H1 (cell line): ENCODE measurements around the gene CENPB. TPM values are rescaled to one million over a fixed set of nuclear protein-coding genes. Genes with fewer than 3 reads are reported as not detected.

Experiments used
- CEBPB ChIP-seq: IDR thresholded peaks from 2 replicates; pipeline ENCODE4 v1.6.1; 2012; ENCODE audit warnings: low read depth, low read length
- HDAC2 ChIP-seq, 2 experiments: fragments of 300-600 bp in 1 of 2; sonication (generic) in 1 of 2; IDR thresholded peaks; 2 replicates each; pipeline ENCODE4 v1.6.1; 2011 to 2012; ENCODE audit warnings: low read depth in 2 of 2, low read length in 2 of 2, mild to moderate bottlenecking in 2 of 2, moderate library complexity in 2 of 2, borderline replicate concordance in 1 of 2, inconsistent platforms in 1 of 2
- RNF2 ChIP-seq: fragments of 200-900, 300-1000 bp; sonication (generic); IDR thresholded peaks from 2 replicates; pipeline ENCODE4 v1.7.1; 2016; ENCODE audit warnings: borderline replicate concordance, low read depth, mild to moderate bottlenecking, antibody characterized with exemption, low read length; ENCODE audit not compliant: poor library complexity, severe bottlenecking; ENCODE audit errors: missing control alignments
- polyA plus RNA-seq, 7 experiments: library from polyadenylated mRNA; depleted of rRNA in 3 of 7; stranded (reverse) in 5 of 7; unstranded in 2 of 7; fragments of >200 nt in 5 of 7; fragments of 200-250 nt in 2 of 7; gene quantifications; 1 replicate in 5 of 7; 2 replicates in 1 of 7; 4 replicates in 1 of 7; pipeline versions ENCODE4 v1.2.1 to v1.2.3, GENCODE V29; 2011 to 2013; ENCODE audit warnings: missing spikeins in 2 of 7, mixed read lengths in 2 of 7
- total RNA-seq: library from RNA; stranded (reverse); fragmentation: NEBNext Ultra II Directional; extraction: Animal tissue kit (Norgen Biotek cat#: 25700); gene quantifications from 2 replicates; pipeline ENCODE4 v1.2.1, GENCODE V29; 2021

CENPB gene
- total and polyA plus RNA-seq, 2 of the 8 experiments (the other 6 are each of a cell fraction or from before 2014, with no cell fraction given): 17.7 to 51.6 TPM

GRCh38 chr20:3804781-3805180, 18.2 kb upstream of the CENPB start (continued):
- TF ChIP-seq CEBPB (no peak), RNF2 (no peak), HDAC2 (IDR thresholded peaks at IDR 0.05; ENCODE audit: borderline replicate concordance in 1 of 2, low read depth in 2 of 2, low read length in 2 of 2) (no peak)
